HCT116 (cell line): ENCODE data around the gene GPS1. TPM values are rescaled to one million over a fixed set of nuclear protein-coding genes. Genes with fewer than 3 reads are reported as not detected.
A peak's percentile ranks its signal among the peaks of the same experiment; 100 is the strongest.

ENCODE experiments used
- ATAC-seq: fragments of 200-7000 bp; cut with Tn5 transposase; 2 replicates; pipeline ENCODE4 v1.9.1; 2020; ENCODE audit warnings: mild to moderate bottlenecking, moderate library complexity
- BruUV-seq: library from RNA; stranded (reverse); fragments of 400-500 nt; replicated peaks from 2 replicates; lab custom pipeline; 2021; lab: Mats Ljungman, UMichigan
- CTCF ChIA-PET: fragments of 300-600 bp; sonication (Branson Sonifier 250); formaldehyde crosslinking; loops from one replicate; lab custom pipeline; 2021; ENCODE audit warnings: antibody characterized with exemption; lab: Charles Lee
- POLR2A ChIA-PET: fragments of 300-600, 350-600 bp; sonication (Branson Sonifier 250); formaldehyde crosslinking; loops from one replicate; lab custom pipeline; 2021; ENCODE audit warnings: antibody characterized with exemption; lab: Charles Lee
- RAD21 ChIA-PET, 2 experiments: fragments of 300-600 bp; sonication (Branson Sonifier 250); formaldehyde crosslinking; loops; one replicate each; lab custom pipeline; 2023; ENCODE audit warnings: low total read pairs in 2 of 2; ENCODE audit not compliant: uncharacterized antibody in 2 of 2, unreplicated experiment in 2 of 2, low non-redundant PET in 1 of 2; lab: Charles Lee
- DNase-seq: peaks from one replicate; pipeline ENCODE4 v3.0.0-alpha.2; 2010; ENCODE audit warnings: low read depth, low spot score
- H2AFZ ChIP-seq: fragments of 200-600 bp; shearing (Covaris generic), sonication (generic); 2 replicates; pipeline ENCODE4 v1.6.1; 2017; ENCODE audit warnings: low read depth, mixed run types, mixed read lengths, antibody characterized with exemption, low read length; ENCODE audit not compliant: poor library complexity, severe bottlenecking
- H3K27ac ChIP-seq: 2 replicates; pipeline ENCODE4 v1.5.1; 2012; ENCODE audit warnings: low read depth, low read length
- H3K27me3 ChIP-seq: fragments of 200-600 bp; sonication (generic); 2 replicates; pipeline ENCODE4 v1.6.1; 2016; ENCODE audit warnings: mixed run types, low read length, mixed read lengths; ENCODE audit not compliant: insufficient read depth
- H3K36me3 ChIP-seq, 2 experiments: fragments of 200-500 bp in 1 of 2; fragments of 200-600 bp in 1 of 2; sonication (Bioruptor generic) in 1 of 2; sonication (generic) in 1 of 2; 2 replicates each; pipeline versions ENCODE4 v1.5.1 to v1.6.1; 2014 to 2016; ENCODE audit warnings: low read length in 2 of 2, inconsistent platforms in 1 of 2, mixed read lengths in 1 of 2, mixed run types in 1 of 2; ENCODE audit not compliant: insufficient read depth in 2 of 2, control insufficient read depth in 1 of 2
- H3K4me1 ChIP-seq, 2 experiments: fragments of 200-600 bp in 1 of 2; sonication (generic) in 1 of 2; 2 replicates each; pipeline versions ENCODE4 v1.5.1 to v1.6.1; 2012 to 2017; ENCODE audit warnings: low read length in 2 of 2, inconsistent platforms in 1 of 2, mild to moderate bottlenecking in 1 of 2, mixed read lengths in 1 of 2, mixed run types in 1 of 2, moderate library complexity in 1 of 2; ENCODE audit not compliant: insufficient read depth in 2 of 2, control insufficient read depth in 1 of 2
- H3K4me2 ChIP-seq: fragments of 200-600 bp; sonication (generic); 2 replicates; pipeline ENCODE4 v1.6.1; 2017; ENCODE audit warnings: mixed run types, low read length, mixed read lengths
- H3K4me3 ChIP-seq, 2 experiments: fragments of 200-600 bp in 1 of 2; sonication (generic) in 1 of 2; replicated peaks in 1 of 2; 2 replicates each; pipeline ENCODE4 v1.5.1; 2011 to 2016; ENCODE audit warnings: low read length in 2 of 2, control low read depth in 1 of 2, low read depth in 1 of 2, mild to moderate bottlenecking in 1 of 2, mixed read lengths in 1 of 2, mixed run types in 1 of 2
- H3K79me2 ChIP-seq: fragments of 200-600 bp; sonication (generic); 2 replicates; pipeline ENCODE4 v1.6.1; 2017; ENCODE audit warnings: mild to moderate bottlenecking, mixed run types, low read length, moderate library complexity, mixed read lengths; ENCODE audit not compliant: insufficient read depth
- H3K9ac ChIP-seq: fragments of 200-600 bp; sonication (generic); 2 replicates; pipeline ENCODE4 v1.6.1; 2016; ENCODE audit warnings: low read length, mixed read lengths
- H3K9me2 ChIP-seq: fragments of 200-600 bp; sonication (generic), shearing (Covaris generic); 2 replicates; pipeline ENCODE4 v1.6.1; 2017; ENCODE audit warnings: mixed run types, mild to moderate bottlenecking, moderate library complexity; ENCODE audit not compliant: insufficient read depth
- H3K9me3 ChIP-seq, 2 experiments: fragments of 200-500 bp in 1 of 2; fragments of 200-600 bp in 1 of 2; sonication (Bioruptor generic) in 1 of 2; sonication (generic) in 1 of 2; 2 replicates each; pipeline ENCODE4 v1.6.1; 2014 to 2017; ENCODE audit warnings: low read length in 2 of 2, mixed read lengths in 2 of 2, inconsistent platforms in 1 of 2, low read depth in 1 of 2, mild to moderate bottlenecking in 1 of 2, mixed run types in 1 of 2, moderate library complexity in 1 of 2; ENCODE audit not compliant: control insufficient read depth in 1 of 2, insufficient read depth in 1 of 2
- H4K20me1 ChIP-seq: fragments of 200-600 bp; sonication (generic), shearing (Covaris generic); 2 replicates; pipeline ENCODE4 v1.6.1; 2017; ENCODE audit warnings: mixed run types, mild to moderate bottlenecking, moderate library complexity; ENCODE audit not compliant: insufficient read depth
- CBX3 ChIP-seq: IDR thresholded peaks from 2 replicates; pipeline ENCODE4 v1.6.1; 2012; ENCODE audit warnings: low read depth
- CEBPB ChIP-seq: IDR thresholded peaks from 2 replicates; pipeline ENCODE4 v1.6.1; 2012; ENCODE audit warnings: low read depth
- EGR1 ChIP-seq: IDR thresholded peaks from 2 replicates; pipeline ENCODE4 v1.6.1; 2012; ENCODE audit warnings: low read depth
- ELF1 ChIP-seq: IDR thresholded peaks from 2 replicates; pipeline ENCODE4 v1.6.1; 2012; ENCODE audit warnings: low read depth, borderline replicate concordance
- EZH2phosphoT487 ChIP-seq: fragments of 200-600 bp; IDR thresholded peaks from 2 replicates; pipeline ENCODE4 v1.6.1; 2018; ENCODE audit warnings: antibody characterized with exemption, borderline replicate concordance
- FOSL1 ChIP-seq: IDR thresholded peaks from 2 replicates; pipeline ENCODE4 v1.6.1; 2012; ENCODE audit warnings: low read depth
- JUND ChIP-seq: IDR thresholded peaks from 2 replicates; pipeline ENCODE4 v1.6.1; 2012
- POLR2A ChIP-seq: IDR thresholded peaks from 2 replicates; pipeline ENCODE4 v1.7.0; 2011; ENCODE audit warnings: borderline replicate concordance; ENCODE audit not compliant: insufficient read depth, insufficient read length; ENCODE audit errors: extremely low read depth
- RAD21 ChIP-seq: IDR thresholded peaks from 2 replicates; pipeline ENCODE4 v1.6.1; 2012; ENCODE audit warnings: low read depth, mild to moderate bottlenecking
- REST ChIP-seq: IDR thresholded peaks from 2 replicates; pipeline ENCODE4 v1.6.1; 2012; ENCODE audit warnings: low read depth
- SP1 ChIP-seq: IDR thresholded peaks from 2 replicates; pipeline ENCODE4 v1.6.1; 2012; ENCODE audit warnings: low read depth
- SRF ChIP-seq: IDR thresholded peaks from 2 replicates; pipeline ENCODE4 v1.6.1; 2012; ENCODE audit warnings: low read depth
- YY1 ChIP-seq: IDR thresholded peaks from 2 replicates; pipeline ENCODE4 v1.6.1; 2011; ENCODE audit warnings: low read length, low read depth, moderate library complexity, mild to moderate bottlenecking; ENCODE audit not compliant: insufficient replicate concordance; ENCODE audit errors: extremely low read depth
- ZFX ChIP-seq: fragments of 450-650 bp; IDR thresholded peaks from 2 replicates; pipeline ENCODE4 v1.6.1; 2017
- ZNF274 ChIP-seq: fragments of 200-500 bp; sonication (Bioruptor generic); IDR thresholded peaks from 2 replicates; pipeline ENCODE4 v1.6.1; 2014; ENCODE audit warnings: mild to moderate bottlenecking, low read depth, low read length, inconsistent platforms
- intact Hi-C: fragments of 100-400 bp; cut with micrococcal nuclease; formaldehyde crosslinking; loops from 2 replicates; pipeline ENCODE4 v1.10.0; 2022
- total RNA-seq: library from RNA; stranded (reverse); gene quantifications from one replicate; pipeline ENCODE4 v1.2.1, GENCODE V29; 2021; ENCODE audit not compliant: unreplicated experiment
- TF ChIP-seq, protein P1 (sequence below): IDR thresholded peaks from 2 replicates; pipeline ENCODE4 v1.6.1; 2012

The GPS1 gene
- total RNA-seq, 1 experiment from 2014 or later: 205 TPM

GRCh38 chr17:82016061-82016874, 35.4 kb upstream of the GPS1 start (continued):
- no peak for TF ChIP-seq REST
- no peak for TF ChIP-seq CEBPB
- TF ChIP-seq YY1: no peak
- TF ChIP-seq SP1: no peak
- TF ChIP-seq EGR1: no peak
- no peak for TF ChIP-seq SRF
- TF ChIP-seq JUND: no peak
- TF ChIP-seq ELF1: no peak
- TF ChIP-seq FOSL1: no peak
- no peak for TF ChIP-seq CBX3
- no peak for TF ChIP-seq ZFX

DNA sequence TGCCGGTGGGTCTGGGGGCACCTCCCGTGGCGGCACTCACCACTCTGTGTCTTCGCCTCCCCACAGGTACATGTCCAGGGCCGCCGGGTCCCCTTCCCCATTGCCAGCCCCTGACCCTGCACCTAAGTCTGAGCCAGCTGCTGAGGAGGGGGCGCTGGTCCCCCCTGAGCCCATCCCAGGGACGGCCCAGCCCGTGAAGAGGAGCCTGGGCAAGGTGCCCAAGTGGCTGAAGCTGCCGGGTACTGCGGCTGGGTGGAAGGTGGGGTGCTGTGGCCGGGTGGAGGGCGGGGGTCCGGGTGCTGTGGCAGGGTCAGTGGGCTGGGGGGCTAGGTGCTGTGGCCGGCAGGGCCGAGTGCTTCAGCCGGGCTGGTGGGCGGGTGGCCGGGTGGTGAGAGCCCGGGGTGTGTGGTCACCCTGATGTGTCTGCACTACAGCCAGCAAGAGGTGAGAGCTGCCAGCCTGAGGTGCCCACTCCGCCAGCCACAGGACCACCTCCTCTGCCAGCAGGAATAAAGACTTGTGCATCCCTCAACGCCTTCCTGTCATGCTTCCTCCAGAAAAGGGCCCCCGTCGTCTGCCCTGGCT, 34.7 kb upstream of the GPS1 start:
- ATAC-seq (no peak), DNase-seq (no peak)
- ChIA-PET RAD21 (no interaction called here), CTCF (no interaction called here), POLR2A (interaction anchor here (0.9 kb wide), 1 partner anchor 57 kb away, joined by 3 read pairs; no protein-coding TSS in a partner anchor)
- H3K79me2 ChIP-seq: peaks cover 27% of the 10 kb centered on the region
- peaks cover 0 to 10% of the 10 kb centered on the region in 2 experiments; a peak in 1 of 4 replicates for H3K36me3 ChIP-seq
- H3K9me3 ChIP-seq: no peaks in the 10 kb centered on the region
- intact Hi-C loops: no loop called here
- H3K27me3 ChIP-seq: no peaks in the 10 kb centered on the region
- no peak overlapping the region for H3K4me3 ChIP-seq
- H3K9me2 ChIP-seq: no peaks in the 10 kb centered on the region
- BruUV-seq: no TSS peak
- peaks cover 4% of the 10 kb centered on the region; the same call in 1 of the 2 replicates for H4K20me1 ChIP-seq
- H2AFZ ChIP-seq: no peak overlapping the region
- no peak overlapping the region for H3K4me2 ChIP-seq
- peaks cover 21 to 36% of the 10 kb centered on the region in 2 experiments for H3K4me1 ChIP-seq
- H3K9ac ChIP-seq: no peak overlapping the region
- H3K27ac ChIP-seq: peak overlapping the region; percentile 36; the same call in 1 of the 2 replicates
- no peak for TF ChIP-seq EZH2phosphoT487
- no peak for TF ChIP-seq ELF1
- TF ChIP-seq CBX3: no peak
- TF ChIP-seq FOSL1: no peak
- TF ChIP-seq POLR2A: no peak
- TF ChIP-seq YY1: no peak
- no peak for TF ChIP-seq RAD21
- TF ChIP-seq ZNF274: no peak
- no peak for TF ChIP-seq ZFX
- no peak for TF ChIP-seq SP1
- TF ChIP-seq CEBPB: no peak
- TF ChIP-seq, protein P1, sequence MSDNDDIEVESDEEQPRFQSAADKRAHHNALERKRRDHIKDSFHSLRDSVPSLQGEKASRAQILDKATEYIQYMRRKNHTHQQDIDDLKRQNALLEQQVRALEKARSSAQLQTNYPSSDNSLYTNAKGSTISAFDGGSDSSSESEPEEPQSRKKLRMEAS: no peak
- no peak for TF ChIP-seq REST
- TF ChIP-seq SRF: no peak
